GM21381 (cell line): ENCODE measurements around the gene SLC46A2.
A peak's percentile ranks its signal among the peaks of the same experiment; 100 is the strongest.

Source experiments
- ATAC-seq: cut with Tn5 transposase; IDR thresholded peaks from one replicate; pipeline ENCODE4 v1.9.1; 2021; ENCODE audit warnings: mild to moderate bottlenecking, moderate library complexity; ENCODE audit not compliant: unreplicated experiment

The SLC46A2 gene

DNA sequence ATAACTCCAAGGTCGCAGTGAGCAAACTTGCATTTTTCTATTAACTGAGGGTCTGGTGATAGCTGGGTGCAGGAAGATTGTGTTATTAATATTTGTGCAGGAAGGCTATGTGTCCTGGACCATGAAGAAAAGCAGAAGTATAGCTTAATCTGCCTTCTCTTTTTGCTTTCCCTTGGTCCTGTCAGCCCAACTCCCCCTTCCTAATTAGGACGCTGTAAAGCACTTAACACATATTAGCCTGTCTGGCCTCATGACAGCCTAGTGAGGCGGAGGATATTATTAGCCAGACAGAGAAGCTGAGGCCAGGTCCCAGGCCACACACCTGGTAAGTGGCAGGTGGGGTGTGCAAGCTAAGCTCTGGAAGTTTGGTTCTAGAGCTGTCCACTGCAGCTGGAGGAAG lies 29.5 kb downstream of the SLC46A2 start:
- ATAC-seq = no peak

DNA sequence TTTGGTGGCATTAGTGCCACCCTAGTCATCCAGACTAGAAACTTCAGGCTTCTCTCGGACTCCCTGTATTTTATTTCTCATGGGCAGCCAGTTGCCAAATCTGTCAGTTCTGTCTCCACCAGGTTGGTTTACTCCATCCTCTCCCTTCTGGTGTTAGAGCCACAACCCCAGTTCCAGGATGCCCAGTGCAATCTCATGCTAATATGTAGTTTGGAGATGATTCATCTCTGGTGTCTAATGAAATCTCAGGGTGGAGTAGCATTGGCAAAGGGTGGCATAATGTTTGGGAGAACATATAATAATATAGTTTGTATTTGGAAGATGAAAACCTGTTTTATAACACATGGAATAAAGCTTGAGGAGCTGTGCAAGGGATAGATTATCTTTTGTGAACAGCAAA lies 30.2 kb downstream of the SLC46A2 start:
- no peak for ATAC-seq

DNA sequence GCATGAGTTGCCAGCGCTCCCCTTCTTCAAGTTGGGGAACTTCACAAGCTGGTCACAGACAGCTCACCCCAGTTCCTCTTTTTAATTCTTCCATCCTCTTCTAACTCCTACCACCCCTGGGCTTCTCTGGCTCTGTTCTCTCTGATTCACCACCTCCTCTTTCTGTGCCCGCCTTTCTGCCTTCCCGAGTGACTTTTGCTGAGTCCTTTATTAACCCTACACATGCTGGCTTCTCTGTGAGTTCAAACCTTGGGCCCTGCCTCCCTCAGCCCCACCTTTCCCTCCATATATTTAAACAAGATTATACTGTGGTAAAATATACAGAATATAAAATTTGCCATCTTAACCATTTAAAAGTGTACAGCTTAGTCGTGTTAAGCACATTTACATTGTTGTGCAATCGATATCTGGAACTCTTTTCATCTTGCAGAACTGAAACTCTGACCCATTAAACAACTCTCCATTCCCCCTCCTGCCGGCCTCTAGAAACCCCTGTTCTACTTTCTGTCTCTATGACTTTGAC lies 32.0 kb downstream of the SLC46A2 start:
- ATAC-seq = peak; percentile 67

DNA sequence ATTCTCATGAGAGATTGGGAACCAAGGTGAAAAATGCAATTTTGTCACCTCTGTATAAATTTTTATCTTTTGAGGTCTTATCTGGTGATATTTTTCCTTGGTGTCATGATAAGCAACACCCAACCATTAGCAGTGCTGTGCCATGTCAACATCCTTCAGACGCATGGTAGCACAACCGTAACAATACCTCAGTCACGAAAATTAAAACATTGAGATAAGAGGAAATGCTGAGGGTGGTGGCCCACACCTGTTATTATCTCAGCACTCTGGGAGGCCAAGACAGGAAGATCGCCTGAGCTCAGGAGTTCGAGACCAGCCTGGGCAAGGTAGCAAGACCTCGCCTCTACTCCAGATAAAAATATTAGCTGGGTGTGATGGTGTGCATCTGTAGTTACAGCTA lies 32.7 kb downstream of the SLC46A2 start:
- no peak for ATAC-seq

DNA sequence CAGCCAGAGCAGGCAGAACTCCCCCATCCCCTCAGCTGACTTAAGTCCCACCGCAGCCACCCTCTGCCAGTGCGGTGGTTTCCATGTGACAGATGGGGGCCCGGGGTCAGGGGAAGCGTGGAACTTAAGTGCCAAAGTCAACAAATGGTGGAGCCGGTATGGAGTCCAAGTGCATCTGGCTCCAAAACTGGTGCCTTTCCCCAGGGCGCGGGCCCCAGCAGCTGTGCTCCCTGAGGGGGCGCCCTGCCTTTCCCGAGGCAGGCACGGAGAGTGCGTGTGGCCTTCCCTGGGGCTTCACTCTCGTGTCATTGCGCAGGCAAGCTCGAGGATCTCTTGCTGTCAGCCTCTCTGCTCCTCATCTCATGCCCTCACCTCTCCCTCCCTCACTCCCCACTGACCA lies 33.8 kb downstream of the SLC46A2 start:
- no peak for ATAC-seq

DNA sequence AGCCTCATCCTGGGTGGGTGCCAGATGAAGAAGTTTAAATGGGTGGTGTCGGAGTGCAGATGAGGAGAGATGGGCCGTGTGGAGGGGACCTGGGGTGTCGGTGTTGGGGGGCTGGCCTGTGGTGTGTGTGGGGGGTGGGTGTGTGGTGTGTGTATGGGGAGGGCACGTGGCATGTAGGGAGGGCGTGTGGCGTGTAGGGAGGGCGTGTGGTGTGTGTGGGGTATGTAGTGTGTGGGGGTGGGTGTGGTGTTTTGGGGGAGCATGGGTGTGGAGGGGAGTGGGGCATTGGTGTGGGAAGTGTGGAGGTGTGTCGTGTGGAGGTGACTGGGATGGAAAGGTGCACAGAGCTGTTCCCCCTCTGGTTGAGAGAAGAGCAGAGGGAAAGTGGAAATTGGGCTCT lies 34.5 kb downstream of the SLC46A2 start:
- no peak for ATAC-seq

DNA sequence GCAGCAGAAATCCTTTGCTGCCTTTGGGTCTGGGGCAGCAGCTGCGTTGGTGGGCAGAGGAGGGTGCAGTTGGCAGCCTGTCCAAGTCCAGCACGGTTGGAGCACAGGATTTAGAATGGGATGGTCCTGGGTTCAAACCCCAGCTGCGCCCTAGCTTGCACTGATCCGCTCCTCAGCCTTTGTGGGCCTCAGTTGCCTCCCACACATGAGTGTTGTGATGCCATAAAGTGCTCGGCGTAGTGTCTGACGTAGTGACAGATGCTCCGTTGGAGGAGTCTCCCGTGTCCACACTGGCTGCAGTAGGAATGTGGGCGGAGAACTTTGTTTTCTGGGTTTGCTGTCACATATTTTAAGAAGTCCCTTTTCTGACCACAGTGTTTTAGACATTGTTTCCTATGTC lies 36.0 kb downstream of the SLC46A2 start:
- ATAC-seq = no peak

DNA sequence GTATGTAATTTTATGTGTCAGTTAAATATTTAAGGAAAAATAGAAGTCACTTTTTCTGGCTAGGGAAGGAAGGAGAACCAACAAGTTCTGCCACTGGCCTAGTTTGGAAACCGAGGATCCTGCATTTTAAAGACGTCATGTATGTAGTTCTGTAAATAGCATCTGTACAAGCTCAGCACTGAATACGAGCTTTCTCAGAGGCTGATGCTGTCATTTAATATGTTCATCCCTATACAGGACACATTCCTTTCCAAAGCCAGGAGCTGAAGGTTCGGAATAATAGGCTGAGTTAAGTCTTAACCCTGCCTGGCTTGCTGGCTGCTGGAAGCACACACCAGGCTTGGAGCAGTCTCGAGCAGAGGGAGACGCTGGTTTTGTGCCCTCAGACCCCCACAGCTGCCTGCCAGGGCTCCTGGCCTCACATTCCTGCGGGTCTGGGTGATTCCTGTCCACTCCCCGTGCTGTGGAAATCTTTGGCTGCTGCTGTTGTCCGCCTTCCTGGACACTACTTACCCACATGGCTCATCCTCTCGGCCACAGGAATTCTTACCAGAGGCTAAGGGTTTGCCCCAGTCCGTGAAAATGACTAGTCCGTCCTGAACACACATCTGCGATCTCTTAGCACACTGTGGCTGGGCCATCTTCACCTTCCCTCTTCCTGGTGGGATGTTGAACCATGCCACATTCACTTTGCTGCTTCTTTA lies 36.6 kb downstream of the SLC46A2 start:
- ATAC-seq = no peak

DNA sequence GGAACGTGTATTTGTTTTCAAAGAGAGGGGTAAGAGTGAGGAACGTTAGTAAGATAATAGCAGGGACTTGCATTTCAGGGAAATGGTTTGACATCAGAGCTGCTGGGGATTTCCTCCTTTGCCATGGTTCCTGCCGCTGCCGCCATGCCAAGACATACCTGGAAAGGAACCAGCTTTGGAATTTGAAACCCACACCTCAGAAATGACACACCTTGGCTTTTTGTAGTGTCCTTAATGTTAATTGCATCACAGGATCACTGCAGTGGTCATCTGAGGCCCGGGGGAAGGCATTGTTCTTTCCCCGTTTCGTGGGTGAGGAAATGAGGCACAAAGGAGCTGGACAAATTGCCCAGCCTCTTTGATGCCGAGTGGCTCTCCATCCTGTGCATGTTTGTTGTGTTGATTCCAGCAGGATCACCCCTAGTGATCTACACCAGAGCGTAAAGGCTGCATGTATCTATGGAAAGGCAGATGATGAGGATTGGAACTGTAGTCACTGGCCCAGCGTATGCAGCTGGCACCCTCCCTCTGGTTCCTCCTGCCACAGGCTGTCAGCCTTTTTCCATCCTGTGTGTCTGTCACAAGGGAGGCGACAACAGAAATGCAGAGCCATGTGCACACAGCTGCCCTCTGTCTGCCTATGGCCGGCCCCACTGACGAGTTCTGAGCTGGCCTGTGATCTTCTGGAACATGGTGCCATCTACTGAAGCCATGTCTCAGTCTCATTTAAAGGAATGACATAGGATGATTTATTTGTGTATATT lies 37.8 kb downstream of the SLC46A2 start:
- no peak for ATAC-seq

DNA sequence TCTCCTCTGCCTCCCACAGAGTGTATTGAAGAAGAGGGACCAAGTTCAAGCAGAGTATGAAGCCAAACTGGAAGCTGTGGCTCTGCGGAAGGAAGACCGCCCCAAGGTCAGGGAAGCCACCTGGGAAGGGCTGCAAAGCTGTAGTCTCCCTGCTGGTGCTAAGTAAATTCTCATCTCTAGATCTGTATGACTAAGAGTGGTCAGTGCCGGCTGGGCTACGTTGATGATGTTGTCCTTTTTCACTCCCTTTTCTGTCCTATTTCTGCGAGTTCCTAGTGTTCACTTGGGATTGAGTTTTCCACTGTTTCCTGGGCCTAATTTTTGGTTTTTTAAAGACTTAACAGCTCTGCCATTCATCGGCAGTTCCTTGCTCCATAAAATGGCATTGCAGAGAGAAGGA lies 39.8 kb downstream of the SLC46A2 start:
- no peak for ATAC-seq

DNA sequence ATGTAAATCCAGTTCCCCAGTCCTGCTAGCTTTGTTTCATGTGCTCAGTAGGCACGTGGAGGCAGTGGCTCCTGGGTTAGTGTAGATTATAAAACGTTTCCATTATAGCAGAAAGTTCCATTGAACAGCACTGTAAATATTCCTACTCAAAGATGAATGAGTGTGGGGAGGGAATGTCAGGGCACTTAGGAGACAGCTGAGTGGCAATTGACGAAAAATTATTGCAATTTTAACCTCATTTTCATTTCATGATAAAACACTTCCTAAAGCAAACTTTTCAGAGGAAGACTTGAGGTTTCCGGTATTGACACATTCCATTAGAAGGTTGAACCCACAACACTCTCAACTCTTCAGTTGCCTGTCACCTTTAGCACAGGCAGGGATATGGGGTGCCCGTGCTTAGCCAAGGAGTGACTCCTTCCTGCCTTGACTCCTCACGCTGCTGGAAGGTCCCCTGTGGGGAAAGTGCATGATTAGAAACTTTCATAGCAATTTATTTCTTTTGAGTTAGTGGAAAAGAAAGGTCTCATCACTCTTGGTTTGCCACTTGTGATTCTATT lies 41.2 kb downstream of the SLC46A2 start:
- no peak for ATAC-seq

DNA sequence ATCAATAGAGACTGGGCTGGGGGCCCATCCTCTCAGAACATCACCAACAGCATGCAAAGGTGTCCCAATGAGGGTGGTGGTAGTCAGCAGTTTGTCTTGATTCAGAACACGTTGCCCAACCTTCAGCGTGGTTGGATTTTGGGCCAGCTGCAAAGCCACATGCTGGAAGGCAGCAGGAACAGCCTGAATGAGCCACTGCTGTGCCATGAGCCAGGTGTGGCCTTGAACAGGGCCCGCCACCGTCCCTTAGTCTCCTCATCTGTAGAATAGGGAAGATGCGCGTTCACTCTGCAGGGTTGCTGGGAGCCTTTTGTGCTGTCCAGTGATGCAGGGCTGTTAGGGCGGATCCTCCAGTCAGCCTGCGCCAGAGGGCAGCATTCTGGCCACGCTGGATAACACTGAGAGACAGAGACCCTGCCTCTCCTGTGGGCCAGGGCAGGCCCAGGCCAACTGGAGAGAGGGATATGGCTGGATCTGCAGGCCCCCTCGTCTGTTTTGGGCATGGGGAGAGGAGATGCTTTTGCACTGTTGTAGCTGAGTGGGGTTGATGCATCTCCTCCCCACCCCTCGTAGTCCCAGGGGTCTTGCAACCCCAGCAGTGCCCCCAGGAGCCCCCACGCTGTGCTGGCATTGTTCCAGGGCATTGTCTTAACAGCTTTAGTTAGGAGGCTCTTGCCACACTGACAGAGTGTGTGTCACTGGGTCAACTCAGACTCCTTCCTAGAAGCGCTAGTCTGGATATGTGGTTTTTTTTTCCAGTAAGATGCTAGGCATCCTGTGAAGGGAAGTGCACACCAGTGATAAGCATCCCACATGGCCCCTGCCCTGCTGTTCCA lies 42.1 kb downstream of the SLC46A2 start:
- no peak for ATAC-seq

DNA sequence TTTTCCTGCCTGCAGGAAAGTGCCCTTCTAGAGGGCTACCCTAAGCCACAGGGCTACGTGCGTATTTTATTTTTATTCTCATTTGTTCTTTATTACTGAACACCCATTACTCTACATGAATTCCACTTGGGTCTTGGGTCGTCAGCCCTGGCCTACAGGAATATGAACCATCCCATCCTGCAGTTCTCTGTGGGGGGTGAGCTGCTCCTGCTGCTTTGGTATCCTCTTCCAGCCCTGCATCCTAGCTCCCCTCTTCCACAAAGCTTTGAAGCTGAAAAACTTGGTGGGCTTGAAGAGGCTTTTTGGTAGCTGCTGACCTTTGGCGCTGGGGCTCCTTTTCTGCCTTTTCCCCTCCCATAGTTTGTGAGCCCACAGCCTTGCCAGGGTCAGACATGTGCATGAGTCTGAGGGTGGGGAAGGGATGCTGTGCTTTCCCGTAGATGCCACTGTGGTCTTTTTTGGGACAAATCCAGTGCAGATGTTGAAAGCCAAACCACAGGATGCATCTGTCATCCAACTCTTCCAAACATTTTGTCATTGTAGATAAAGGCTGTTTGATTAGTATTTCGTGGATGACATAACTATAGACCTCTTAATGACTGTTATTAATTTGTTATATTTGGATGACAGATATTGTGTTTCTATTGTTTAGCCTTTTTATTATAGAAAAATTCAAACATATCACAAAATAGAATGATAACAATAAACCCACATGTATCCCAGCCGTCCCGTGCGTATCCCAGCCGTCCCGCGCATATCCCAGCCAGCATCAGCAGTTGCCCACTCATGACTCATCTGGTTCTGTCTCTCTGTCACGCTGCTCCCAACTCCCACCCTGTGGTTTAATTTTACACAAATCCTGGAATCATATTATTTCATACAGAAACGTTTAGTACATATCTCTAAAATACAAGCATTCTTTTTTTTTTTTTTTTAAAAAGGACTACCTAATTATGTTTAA lies 43.9 kb downstream of the SLC46A2 start:
- ATAC-seq = no peak

DNA sequence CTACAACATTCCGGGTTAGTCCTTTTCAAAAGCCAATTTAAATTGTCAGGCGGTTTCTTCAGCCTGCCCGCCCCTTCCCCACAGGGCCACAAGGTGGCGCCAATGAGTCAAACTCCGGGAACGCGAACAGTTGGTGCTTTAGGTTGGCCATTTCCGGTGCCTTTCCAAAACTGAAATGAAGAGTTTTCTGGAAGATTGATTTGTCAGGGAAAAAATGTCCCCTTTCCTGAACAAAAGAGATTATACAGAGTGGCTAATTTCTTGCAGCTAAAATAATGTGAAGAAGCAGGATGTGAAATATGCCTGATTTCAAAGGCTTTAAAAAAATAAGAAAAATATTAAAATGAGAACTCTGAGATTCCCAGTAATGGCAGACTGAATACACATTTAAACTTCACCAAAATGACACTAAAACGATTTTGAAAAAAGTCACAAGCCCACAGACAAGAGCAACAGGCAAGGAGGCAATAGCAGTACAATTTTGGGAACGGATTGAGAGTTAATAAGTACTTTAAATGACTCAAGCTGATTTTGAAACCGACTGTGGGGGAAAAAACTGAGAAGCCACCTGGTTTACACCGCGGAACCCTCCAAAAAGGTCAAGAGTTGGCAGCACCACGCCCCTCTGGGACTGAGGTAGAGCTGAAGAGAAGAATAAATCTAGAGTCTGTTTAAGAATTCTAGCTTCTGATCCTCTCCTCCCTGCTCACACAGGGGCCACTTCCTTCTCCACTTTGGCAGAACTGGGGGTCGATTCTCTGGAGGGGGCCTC lies 45.7 kb downstream of the SLC46A2 start:
- peak; percentile 83 for ATAC-seq

DNA sequence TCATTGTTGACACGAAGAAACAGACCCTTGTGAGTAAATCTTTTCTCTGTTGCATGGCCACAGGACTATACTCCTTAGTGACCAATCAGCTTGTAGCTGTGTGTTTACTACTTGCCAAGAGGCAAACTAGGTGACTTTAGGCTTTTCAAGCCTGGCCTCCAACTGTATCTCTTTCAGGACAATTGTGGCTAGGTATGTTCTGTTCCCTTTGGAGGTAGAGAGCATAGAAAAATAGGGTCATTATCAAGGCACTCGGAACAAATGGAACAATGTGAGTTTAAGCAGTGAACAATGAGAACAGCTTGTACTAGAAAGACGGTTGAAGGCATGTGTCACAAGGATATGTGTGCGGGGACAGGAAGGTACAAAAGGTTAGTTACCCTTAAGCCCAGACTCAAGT lies 48.1 kb downstream of the SLC46A2 start:
- no peak for ATAC-seq

DNA sequence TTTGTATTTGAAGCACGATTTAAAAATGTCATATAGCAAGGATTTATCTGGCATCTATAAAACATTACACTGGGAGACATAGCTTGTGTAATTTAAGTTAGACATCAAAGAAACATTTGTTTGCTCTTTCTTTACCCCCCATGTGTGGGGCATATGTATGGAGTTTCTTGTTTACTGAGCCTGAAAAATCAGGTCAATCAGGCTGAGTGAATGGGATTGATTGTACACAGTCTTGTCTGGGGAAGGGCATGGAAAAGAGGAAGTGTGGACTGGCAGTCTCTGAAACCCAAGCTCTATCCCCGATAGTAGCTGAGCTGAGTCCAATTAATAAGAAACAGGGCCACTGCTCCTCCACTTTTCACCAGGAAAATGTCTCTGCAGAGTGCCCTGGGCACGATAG lies 49.4 kb downstream of the SLC46A2 start:
- ATAC-seq = no peak

DNA sequence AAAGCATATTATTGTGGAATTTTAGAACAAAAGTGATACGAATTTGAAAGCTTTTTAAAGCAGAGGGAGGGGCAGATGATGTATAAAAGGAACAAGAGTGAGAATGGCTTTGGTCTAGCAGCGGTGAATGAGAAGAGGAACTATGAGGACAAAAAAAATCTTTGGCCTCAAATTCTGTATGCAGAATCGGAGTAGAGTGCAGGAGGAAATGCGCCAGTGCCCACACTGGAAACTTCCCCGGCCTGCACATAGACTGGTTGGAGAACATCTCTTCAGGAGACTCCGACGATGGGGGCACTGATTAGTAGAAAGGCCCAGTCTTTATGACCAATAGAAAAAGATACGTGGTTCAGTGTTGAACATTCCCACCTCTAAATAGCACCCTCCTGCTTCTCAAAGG lies 51.3 kb downstream of the SLC46A2 start:
- ATAC-seq = no peak

DNA sequence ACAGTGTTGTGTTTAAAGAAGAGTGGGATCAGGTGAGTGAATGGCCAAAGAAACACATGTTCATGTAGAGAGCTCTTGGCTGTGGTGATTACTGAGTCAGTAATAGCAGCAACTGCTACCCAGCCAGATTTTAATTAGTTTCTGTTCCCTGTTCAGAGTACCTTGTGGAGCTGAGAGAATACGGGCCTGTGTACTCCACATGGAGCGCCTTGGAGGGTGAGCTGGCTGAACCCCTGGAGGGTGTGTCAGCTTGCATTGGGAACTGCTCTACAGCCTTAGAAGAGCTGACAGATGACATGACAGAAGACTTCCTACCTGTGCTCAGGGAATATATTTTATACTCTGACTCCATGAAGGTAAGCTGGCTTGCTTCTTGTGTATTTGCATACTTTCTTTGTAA lies 52.3 kb downstream of the SLC46A2 start:
- ATAC-seq = no peak

DNA sequence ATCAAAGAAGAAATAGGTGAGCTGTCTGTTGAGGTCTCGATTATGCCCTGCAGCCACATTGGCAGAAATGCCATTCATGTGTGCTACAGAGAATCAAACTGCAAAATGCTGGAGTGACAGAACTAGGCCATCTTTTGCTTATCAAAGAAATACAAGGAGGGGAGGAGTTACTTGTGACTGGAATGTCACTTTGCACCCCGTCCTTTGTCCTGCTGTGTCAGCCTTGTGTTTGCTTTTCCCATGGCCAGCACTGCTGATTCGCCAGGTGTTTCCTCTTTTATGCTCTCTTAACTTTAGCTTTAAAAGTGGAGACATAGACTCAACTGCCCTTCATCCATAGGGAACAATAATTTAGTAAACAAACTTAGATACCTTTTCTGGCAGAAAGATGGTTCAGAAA lies 54.3 kb downstream of the SLC46A2 start:
- no peak for ATAC-seq
